ENCODE results near the gene CPAMD8. TPM values are rescaled to one million over a fixed set of nuclear protein-coding genes. Genes with fewer than 3 reads are reported as not detected.
"Not testable (repeated sequence)": the region's sequence is repeated elsewhere in the genome, so short reads cannot be mapped to it uniquely, and the experiment has no call there.

Gene CPAMD8
- total RNA-seq, 4 donors from 2014 or later, result 4.7 to 39.6 (median 11.2) TPM

- ATAC-seq (ENCODE audit: low FRiP score) (no peak), DNase-seq (ENCODE audit: low spot score) (no peak)
- no peak for TF ChIP-seq CTCF (IDR thresholded peaks at IDR 0.05)
Measured at GRCh38 chr19:17025991-17026658, 485 bp downstream of the CPAMD8 start.

GRCh38 chr19:17025361-17025760 lies 1.2 kb downstream of the CPAMD8 start:
- DNase-seq (ENCODE audit: low spot score) (no peak), ATAC-seq (ENCODE audit: low FRiP score) (no peak)
- TF ChIP-seq CTCF (IDR thresholded peaks at IDR 0.05), result no peak

- not testable (repeated sequence) for DNase-seq (ENCODE audit: low spot score); ATAC-seq (ENCODE audit: low FRiP score)
Measured at GRCh38 chr19:17024941-17025340, 1.7 kb downstream of the CPAMD8 start.

GRCh38 chr19:17023805-17024204 lies 2.8 kb downstream of the CPAMD8 start:
- no peak for ATAC-seq (ENCODE audit: low FRiP score)

GRCh38 chr19:17022738-17023137 lies 3.9 kb downstream of the CPAMD8 start:
- DNase-seq (ENCODE audit: low spot score) (no peak), ATAC-seq (ENCODE audit: low FRiP score) (no peak)
- no peak for TF ChIP-seq CTCF (IDR thresholded peaks at IDR 0.05)

More at GRCh38 chr19:17023805-17024204, 2.8 kb downstream of the CPAMD8 start:
- DNase-seq (ENCODE audit: low spot score), result no peak
- TF ChIP-seq CTCF (IDR thresholded peaks at IDR 0.05), result no peak

GRCh38 chr19:17021793-17022590 lies 4.6 kb downstream of the CPAMD8 start:
- no peak for ATAC-seq (ENCODE audit: low FRiP score)
- DNase-seq (ENCODE audit: low spot score), result no peak
- no peak for TF ChIP-seq CTCF (IDR thresholded peaks at IDR 0.05)

GRCh38 chr19:17021328-17021727 lies 5.3 kb downstream of the CPAMD8 start:
- DNase-seq (ENCODE audit: low spot score), result no peak
- no peak for ATAC-seq (ENCODE audit: low FRiP score)
- TF ChIP-seq CTCF (IDR thresholded peaks at IDR 0.05), result no peak

Data from omental fat pad (tissue), 4 donors.